Stomach smooth muscle (tissue), 2 donors: Measurements from ENCODE around the gene WDSUB1.

Experiments used
- H3K27ac ChIP-seq: one replicate; pipeline ENCODE4 v1.7.0; 2013; ENCODE audit warnings: mild to moderate bottlenecking, low read length, inconsistent platforms
- H3K27me3 ChIP-seq, 2 donors: one replicate each; pipeline ENCODE4 v1.7.0; 2013; ENCODE audit warnings: low read length in 2 of 2; ENCODE audit not compliant: insufficient read depth in 2 of 2, control insufficient read depth in 1 of 2
- H3K36me3 ChIP-seq, 2 donors: one replicate each; pipeline ENCODE4 v1.7.0; 2013; ENCODE audit warnings: low read length in 2 of 2; ENCODE audit not compliant: control insufficient read depth in 2 of 2, insufficient read depth in 2 of 2
- H3K4me1 ChIP-seq: one replicate; pipeline ENCODE4 v1.7.0; 2013; ENCODE audit warnings: low read length; ENCODE audit not compliant: control insufficient read depth, insufficient read depth
- H3K4me3 ChIP-seq, 2 donors: one replicate each; pipeline ENCODE4 v1.7.0; 2013; ENCODE audit warnings: low read length in 2 of 2
- H3K9ac ChIP-seq, 2 donors: one replicate each; pipeline ENCODE4 v1.7.0; 2013; ENCODE audit warnings: low read length in 2 of 2, mild to moderate bottlenecking in 1 of 2
- H3K9me3 ChIP-seq, 2 donors: one replicate each; pipeline ENCODE4 v1.7.0; 2013; ENCODE audit warnings: low read length in 2 of 2; ENCODE audit not compliant: control insufficient read depth in 2 of 2
- donor health status: healthy.
- donor health status: Pancreatic carcinoma.

WDSUB1 gene

DNA sequence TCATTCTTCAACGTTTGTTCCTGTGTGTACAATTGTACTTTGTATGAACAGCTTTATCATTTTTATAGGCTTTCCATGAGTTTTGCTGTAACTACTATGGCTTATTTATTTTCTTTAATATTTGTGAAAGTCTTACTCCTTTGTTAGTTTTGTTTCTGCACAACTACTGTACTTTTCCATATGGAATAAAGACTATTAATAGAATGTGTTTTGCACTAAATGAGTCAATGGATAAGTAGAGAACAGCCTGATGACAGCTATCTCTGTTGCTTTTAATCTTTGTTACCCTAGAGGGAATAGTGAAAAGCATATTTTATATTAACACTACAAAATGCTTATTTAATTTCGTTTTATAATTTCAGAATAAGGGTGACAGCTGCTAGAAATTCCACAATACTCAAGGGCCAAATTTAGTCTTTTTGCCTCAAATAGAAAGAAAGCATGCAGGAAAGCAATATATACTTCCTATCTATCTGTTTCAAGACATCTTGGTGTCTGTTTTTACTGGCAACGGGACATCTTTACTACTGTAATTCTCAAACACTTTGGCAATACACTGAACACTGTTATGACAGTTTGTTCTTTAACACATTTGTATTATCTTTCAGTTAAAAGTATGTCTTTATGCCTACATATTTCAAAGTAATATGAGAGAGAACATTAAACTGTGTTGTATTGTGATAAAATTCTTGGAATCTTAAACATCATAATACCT, 53.9 kb downstream of the WDSUB1 start:
- H3K27ac ChIP-seq, result no peak overlapping the region
- no peak overlapping the region for H3K9ac ChIP-seq
- H3K36me3 ChIP-seq, result peaks cover 40 to 41% of the 10 kb centered on the region in 2 donors
- H3K9me3 ChIP-seq, result no peaks in the 10 kb centered on the region
- no peaks in the 10 kb centered on the region for H3K27me3 ChIP-seq
- H3K4me1 ChIP-seq, result no peaks in the 10 kb centered on the region
- H3K4me3 ChIP-seq, result no peak overlapping the region

GRCh38 chr2:159230145-159230877, 56.2 kb downstream of the WDSUB1 start:
- Histone ChIP-seq H3K4me1 (no peaks in the 10 kb centered on the region), H3K4me3 (no peak overlapping the region), H3K9me3 (no peaks in the 10 kb centered on the region), H3K36me3 (peaks cover 34 to 40% of the 10 kb centered on the region in 2 donors), H3K27ac (no peak overlapping the region), H3K9ac (no peak overlapping the region), H3K27me3 (no peaks in the 10 kb centered on the region)

DNA sequence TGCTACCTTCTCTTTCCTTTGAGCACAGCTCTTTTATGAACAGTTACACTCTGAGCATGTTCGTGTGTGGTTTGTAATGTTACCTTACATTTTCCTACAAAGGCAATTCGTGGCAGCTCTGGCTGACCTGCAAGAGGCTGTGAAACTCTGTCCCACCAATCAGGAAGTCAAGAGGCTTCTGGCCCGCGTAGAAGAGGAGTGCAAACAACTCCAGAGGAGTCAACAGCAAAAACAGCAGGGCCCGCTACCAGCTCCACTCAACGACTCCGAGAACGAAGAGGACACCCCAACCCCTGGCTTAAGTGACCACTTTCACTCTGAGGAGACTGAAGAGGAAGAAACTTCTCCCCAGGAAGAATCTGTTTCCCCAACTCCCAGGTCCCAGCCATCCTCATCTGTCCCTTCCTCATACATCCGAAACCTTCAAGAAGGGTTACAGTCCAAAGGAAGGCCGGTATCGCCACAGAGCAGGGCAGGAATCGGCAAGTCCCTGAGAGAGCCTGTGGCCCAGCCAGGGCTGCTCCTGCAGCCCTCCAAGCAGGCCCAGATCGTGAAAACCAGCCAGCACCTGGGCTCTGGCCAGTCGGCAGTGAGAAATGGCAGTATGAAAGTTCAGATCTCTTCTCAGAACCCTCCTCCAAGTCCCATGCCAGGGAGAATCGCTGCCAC, 56.9 kb downstream of the WDSUB1 start:
- no peak overlapping the region for H3K27ac ChIP-seq
- no peaks in the 10 kb centered on the region for H3K9me3 ChIP-seq
- H3K4me1 ChIP-seq, result no peaks in the 10 kb centered on the region
- no peak overlapping the region for H3K9ac ChIP-seq
- no peaks in the 10 kb centered on the region for H3K27me3 ChIP-seq
- H3K36me3 ChIP-seq, result peaks cover 36 to 42% of the 10 kb centered on the region in 2 donors
- no peak overlapping the region for H3K4me3 ChIP-seq

GRCh38 chr2:159228081-159228581, 58.4 kb downstream of the WDSUB1 start:
- H3K27me3 ChIP-seq, result no peaks in the 10 kb centered on the region
- no peak overlapping the region for H3K27ac ChIP-seq
- no peak overlapping the region for H3K9ac ChIP-seq
- no peaks in the 10 kb centered on the region for H3K9me3 ChIP-seq
- peaks cover 48% of the 10 kb centered on the region in 2 donors for H3K36me3 ChIP-seq
- no peaks in the 10 kb centered on the region for H3K4me1 ChIP-seq
- H3K4me3 ChIP-seq, result no peak overlapping the region

DNA sequence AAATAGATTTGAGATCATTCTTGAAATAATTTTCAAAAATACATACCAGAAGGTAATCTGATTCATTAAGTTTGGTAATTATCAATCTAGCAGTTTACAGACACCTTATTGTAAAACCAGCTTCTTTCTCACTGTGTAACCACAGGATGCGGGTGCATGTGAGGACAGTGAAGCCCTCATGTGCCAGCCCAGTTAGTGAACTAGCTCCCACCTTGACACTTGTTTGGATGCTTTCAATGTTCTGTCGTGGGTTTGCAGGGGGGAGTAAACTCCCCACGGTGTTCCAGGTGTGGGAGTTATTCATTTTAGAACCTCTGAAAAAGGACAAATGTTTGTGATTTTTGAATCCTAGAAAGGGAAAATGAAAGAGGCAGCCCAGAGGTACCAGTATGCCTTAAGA, 59.0 kb downstream of the WDSUB1 start:
- H3K9me3 ChIP-seq, result no peaks in the 10 kb centered on the region
- H3K9ac ChIP-seq, result no peak overlapping the region
- no peak overlapping the region for H3K4me3 ChIP-seq
- H3K36me3 ChIP-seq, result peaks cover 48 to 50% of the 10 kb centered on the region in 2 donors
- no peak overlapping the region for H3K27ac ChIP-seq
- no peaks in the 10 kb centered on the region for H3K27me3 ChIP-seq
- no peaks in the 10 kb centered on the region for H3K4me1 ChIP-seq

DNA sequence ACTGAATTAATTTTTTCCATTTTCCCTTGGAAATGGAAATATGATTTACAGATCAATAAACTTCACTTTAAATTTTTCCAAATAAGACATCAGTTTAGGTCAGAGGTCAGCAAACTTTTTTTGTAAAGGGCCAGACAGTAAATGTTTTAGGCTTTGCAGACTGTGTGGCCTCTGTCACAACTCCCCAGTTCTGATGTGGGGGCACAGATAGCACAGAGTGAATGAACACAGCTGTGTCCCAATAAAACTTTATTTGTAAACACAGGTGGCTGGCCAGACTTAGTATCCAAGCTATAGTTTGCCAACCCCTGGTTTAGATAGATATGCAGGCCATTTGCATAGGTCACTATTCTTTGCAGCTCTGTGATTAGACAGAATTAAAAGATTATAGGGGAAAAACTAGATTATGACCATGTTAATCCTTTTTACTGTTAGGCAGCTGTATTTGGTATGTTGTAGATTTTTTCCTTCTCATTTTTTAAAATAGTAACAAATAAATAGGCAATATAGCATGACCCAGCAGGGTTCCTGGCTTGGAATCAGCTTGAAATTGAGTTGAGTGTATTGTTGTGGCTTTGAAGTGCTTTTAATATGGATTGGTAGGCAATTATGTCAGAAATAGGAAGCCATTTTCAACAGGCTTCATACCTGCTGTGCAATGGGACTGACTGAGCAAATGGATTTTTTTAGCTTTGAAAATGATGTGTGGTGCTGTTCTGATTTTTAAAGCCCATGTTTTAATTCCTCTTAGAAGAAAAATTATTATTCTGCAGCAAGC, 59.7 kb downstream of the WDSUB1 start:
- H3K4me1 ChIP-seq, result no peaks in the 10 kb centered on the region
- no peak overlapping the region for H3K9ac ChIP-seq
- H3K36me3 ChIP-seq, result peaks cover 50 to 51% of the 10 kb centered on the region in 2 donors
- no peaks in the 10 kb centered on the region for H3K27me3 ChIP-seq
- no peak overlapping the region for H3K27ac ChIP-seq
- H3K4me3 ChIP-seq, result no peak overlapping the region
- H3K9me3 ChIP-seq, result no peaks in the 10 kb centered on the region

- H3K4me3 ChIP-seq, result no peak overlapping the region
- no peaks in the 10 kb centered on the region for H3K4me1 ChIP-seq
- H3K9ac ChIP-seq, result no peak overlapping the region
- no peak overlapping the region for H3K27ac ChIP-seq
- no peaks in the 10 kb centered on the region for H3K9me3 ChIP-seq
- H3K27me3 ChIP-seq, result no peaks in the 10 kb centered on the region
- H3K36me3 ChIP-seq, result peaks cover 51 to 52% of the 10 kb centered on the region in 2 donors
These were observed 60.4 kb downstream of the WDSUB1 start for GRCh38 chr2:159226059-159226461.

DNA sequence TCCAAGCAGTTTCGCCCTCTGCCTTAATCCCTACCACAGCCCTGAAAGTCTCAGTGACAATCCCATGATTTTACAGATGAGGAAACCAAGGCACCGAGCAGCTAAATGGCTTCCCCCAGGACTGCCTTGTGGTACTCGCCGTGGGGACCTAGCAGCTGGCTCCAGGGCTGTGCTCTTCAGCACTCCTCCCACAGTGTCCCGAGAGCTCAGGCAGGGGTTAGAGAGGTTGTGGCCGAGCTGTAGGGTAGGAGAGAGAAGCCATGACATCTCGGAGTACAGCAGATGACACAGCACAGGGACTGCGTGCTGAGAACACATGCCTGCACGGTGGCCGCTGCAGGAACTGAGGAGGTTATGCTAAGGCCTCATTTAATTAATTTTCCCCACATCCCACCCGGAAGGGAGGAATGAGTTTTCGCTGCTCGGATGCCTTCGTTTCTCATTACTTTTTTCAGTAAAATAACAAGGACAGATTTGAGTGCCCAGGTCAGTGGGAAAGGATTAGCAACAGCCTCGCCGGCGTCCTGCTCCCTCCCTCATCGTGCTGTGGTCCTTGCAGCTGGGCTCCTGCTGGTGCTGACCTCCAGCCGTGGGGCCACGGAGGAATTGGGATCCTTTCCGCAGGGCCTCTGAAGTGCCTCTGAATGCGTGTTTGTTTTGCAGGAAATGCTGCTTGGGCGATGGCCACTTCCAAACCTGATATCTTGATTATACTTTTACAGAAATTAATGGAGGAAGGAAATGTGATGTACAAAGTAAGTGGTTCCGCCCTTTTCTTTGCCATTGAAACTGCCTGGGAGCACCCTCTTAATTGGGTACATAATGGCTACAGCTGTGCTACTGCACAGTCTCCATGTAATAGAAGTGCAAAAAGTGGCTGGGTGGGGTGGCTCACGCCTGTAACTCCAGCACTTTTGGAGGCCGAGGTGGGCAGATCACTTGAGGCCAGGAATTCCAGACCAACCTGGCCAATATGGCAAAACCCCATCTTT, 61.2 kb downstream of the WDSUB1 start:
- no peaks in the 10 kb centered on the region for H3K9me3 ChIP-seq
- H3K4me1 ChIP-seq, result no peaks in the 10 kb centered on the region
- H3K27ac ChIP-seq, result no peak overlapping the region
- H3K27me3 ChIP-seq, result no peaks in the 10 kb centered on the region
- no peak overlapping the region for H3K4me3 ChIP-seq
- peaks cover 47% of the 10 kb centered on the region in 2 donors for H3K36me3 ChIP-seq
- no peak overlapping the region for H3K9ac ChIP-seq

- Histone ChIP-seq H3K27ac (no peak overlapping the region), H3K4me1 (no peaks in the 10 kb centered on the region), H3K4me3 (no peak overlapping the region), H3K9ac (no peak overlapping the region), H3K9me3 (no peaks in the 10 kb centered on the region), H3K27me3 (no peaks in the 10 kb centered on the region), H3K36me3 (peaks cover 43% of the 10 kb centered on the region in 2 donors)
These were observed 62.3 kb downstream of the WDSUB1 start for GRCh38 chr2:159224061-159224813.
